A204.1 (cell line): ENCODE results near the gene LDLR.
"Not testable (repeated sequence)": the region's sequence is repeated elsewhere in the genome, so short reads cannot be mapped to it uniquely, and the experiment has no call there.

Source experiments
- FAIRE-seq: peaks from 2 replicates; lab custom pipeline; 2012; peaks lifted over from hg19 to GRCh38; lab: Jason Lieb, UNC

Gene LDLR

DNA sequence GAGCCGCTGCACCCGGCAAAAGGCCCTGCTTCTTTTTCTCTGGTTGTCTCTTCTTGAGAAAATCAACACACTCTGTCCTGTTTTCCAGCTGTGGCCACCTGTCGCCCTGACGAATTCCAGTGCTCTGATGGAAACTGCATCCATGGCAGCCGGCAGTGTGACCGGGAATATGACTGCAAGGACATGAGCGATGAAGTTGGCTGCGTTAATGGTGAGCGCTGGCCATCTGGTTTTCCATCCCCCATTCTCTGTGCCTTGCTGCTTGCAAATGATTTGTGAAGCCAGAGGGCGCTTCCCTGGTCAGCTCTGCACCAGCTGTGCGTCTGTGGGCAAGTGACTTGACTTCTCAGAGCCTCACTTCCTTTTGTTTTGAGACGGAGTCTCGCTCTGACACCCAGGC is 17.2 kb downstream of the LDLR start:
- no peak for FAIRE-seq

DNA sequence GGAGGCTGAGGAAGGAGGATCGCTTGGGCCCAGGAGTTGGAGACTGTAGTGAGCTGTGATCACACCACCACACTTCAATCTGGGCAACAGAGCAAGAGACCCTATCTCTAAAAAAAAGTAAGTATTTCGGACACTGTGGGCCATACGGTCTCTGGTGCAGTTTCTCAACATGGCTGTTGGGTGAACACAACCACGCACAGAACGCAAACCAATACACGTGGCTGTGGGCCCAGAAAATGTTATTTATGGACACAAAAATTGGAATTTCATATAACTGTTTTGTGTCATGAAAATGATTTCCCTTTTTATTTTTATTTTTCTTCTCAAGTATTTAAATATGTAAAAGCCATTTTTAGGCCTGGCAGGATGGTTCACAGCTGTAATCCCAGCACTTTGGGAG is 19.5 kb downstream of the LDLR start:
- no peak for FAIRE-seq

GRCh38 chr19:11111117-11111770 is 22.0 kb downstream of the LDLR start:
- FAIRE-seq: no peak

DNA sequence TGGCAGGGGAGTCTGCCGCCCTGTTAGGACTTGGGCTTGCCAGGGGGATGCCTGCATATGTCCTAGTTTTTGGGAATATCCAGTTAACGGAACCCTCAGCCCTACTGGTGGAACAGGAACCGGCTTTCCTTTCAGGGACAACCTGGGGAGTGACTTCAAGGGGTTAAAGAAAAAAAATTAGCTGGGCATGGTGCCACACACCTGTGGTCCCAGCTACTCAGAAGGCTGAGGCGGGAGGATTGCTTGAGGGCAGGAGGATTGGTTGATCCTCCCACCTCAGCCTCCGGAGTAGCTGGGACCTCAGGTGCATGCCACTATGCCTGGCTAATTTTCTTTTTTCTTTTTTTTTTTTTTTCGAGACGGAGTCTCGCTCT is 22.5 kb downstream of the LDLR start:
- FAIRE-seq: no peak

- no peak for FAIRE-seq
These were observed 24.0 kb downstream of the LDLR start for GRCh38 chr19:11113140-11113708.

GRCh38 chr19:11115042-11115441 is 25.8 kb downstream of the LDLR start:
- no peak for FAIRE-seq

GRCh38 chr19:11115895-11116446 is 26.7 kb downstream of the LDLR start:
- FAIRE-seq: no peak

- FAIRE-seq: no peak
These were observed 27.2 kb downstream of the LDLR start for GRCh38 chr19:11116507-11116906.

- not testable (repeated sequence) for FAIRE-seq
These were observed 32.7 kb downstream of the LDLR start for GRCh38 chr19:11121963-11122362.

DNA sequence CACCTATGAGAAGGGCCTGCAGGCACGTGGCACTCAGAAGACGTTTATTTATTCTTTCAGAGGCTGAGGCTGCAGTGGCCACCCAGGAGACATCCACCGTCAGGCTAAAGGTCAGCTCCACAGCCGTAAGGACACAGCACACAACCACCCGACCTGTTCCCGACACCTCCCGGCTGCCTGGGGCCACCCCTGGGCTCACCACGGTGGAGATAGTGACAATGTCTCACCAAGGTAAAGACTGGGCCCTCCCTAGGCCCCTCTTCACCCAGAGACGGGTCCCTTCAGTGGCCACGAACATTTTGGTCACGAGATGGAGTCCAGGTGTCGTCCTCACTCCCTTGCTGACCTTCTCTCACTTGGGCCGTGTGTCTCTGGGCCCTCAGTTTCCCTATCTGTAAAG is 33.9 kb downstream of the LDLR start:
- no peak for FAIRE-seq

GRCh38 chr19:11124157-11124556 is 34.9 kb downstream of the LDLR start:
- not testable (repeated sequence) for FAIRE-seq

GRCh38 chr19:11125994-11126685 is 36.9 kb downstream of the LDLR start:
- FAIRE-seq: no peak

GRCh38 chr19:11127905-11128304 is 38.6 kb downstream of the LDLR start:
- no peak for FAIRE-seq

DNA sequence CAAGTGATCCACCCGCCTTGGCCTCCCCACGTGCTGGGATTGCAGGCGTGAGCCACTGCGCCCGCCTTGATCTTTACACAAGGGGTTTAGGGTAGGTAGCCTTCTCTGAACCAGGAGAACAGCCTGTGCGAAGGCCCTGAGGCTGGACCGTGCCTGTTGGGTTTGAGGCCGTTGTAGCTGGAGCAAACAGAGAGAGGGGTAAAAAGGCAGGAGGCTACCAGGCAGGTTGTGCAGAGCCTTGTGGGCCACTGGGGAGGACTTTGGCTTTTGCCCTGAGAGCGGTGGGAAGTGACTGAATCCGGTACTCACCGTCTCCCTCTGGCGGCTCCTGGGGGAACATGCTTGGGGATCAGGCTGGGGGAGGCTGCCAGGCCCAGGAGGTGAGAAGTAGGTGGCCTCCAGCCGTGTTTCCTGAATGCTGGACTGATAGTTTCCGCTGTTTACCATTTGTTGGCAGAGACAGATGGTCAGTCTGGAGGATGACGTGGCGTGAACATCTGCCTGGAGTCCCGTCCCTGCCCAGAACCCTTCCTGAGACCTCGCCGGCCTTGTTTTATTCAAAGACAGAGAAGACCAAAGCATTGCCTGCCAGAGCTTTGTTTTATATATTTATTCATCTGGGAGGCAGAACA is 41.7 kb downstream of the LDLR start:
- FAIRE-seq: no peak

- FAIRE-seq: no peak
These were observed 42.2 kb downstream of the LDLR start for GRCh38 chr19:11131471-11131870.

- no peak for FAIRE-seq
These were observed 47.3 kb downstream of the LDLR start for GRCh38 chr19:11136400-11137101.

- no peak for FAIRE-seq
These were observed 48.5 kb downstream of the LDLR start for GRCh38 chr19:11137542-11138384.

- FAIRE-seq: no peak
These were observed 49.5 kb downstream of the LDLR start for GRCh38 chr19:11138601-11139300.

GRCh38 chr19:11140023-11140538 is 50.8 kb downstream of the LDLR start:
- FAIRE-seq: not testable (repeated sequence)

DNA sequence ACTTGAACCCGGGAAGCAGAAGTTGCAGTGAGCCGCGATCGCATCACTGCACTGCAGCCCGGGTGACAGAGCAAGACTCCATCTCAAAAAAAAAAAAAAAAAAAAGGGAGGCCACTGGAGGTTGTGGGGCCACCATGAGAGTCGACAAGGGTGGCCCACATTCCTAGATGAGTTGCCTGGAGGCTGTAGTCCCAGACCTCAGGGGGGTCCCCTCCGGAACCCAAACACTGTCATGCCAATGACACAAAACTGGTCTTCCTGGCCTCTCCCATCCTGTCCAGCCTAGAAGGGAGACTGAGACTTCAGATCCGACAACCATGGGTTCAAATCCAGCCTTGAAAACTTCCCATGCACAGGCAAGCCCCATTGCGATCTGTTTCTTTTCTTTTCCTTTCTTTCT is 51.6 kb downstream of the LDLR start:
- FAIRE-seq: no peak
